Measurements from ENCODE around the gene TSPAN4. TPM values are rescaled to one million over a fixed set of nuclear protein-coding genes. Genes with fewer than 3 reads are reported as not detected.

The TSPAN4 gene
- total RNA-seq, 1 donor, result 15.5 TPM

DNA sequence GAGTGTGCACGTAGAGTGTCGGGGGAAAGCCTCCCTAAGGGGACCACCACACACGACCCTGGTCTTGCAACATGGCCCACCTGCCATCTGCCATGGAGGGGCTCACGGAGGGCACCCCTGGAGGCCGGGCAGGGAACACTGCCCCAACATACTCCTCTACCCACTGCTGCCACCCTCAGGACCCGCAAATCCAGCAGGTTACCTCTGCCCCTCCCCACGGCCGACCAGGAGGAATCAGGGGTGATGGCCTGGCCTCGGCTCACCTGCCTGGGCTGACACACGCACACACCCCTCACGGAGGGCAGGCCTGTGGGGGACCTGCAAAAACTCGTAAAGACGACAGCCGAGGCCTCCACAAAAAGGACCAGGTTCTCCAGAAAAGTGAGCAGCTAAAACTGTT lies 37.8 kb downstream of the TSPAN4 start:
- Histone ChIP-seq H3K27me3 (ENCODE audit: insufficient read depth, low read length) (no peaks in the 10 kb centered on the region), H3K9me3 (ENCODE audit: low read depth, low read length) (no peaks in the 10 kb centered on the region), H3K4me3 (ENCODE audit: low read length) (no peak overlapping the region), H3K4me1 (ENCODE audit: insufficient read depth, low read length) (no peaks in the 10 kb centered on the region)

DNA sequence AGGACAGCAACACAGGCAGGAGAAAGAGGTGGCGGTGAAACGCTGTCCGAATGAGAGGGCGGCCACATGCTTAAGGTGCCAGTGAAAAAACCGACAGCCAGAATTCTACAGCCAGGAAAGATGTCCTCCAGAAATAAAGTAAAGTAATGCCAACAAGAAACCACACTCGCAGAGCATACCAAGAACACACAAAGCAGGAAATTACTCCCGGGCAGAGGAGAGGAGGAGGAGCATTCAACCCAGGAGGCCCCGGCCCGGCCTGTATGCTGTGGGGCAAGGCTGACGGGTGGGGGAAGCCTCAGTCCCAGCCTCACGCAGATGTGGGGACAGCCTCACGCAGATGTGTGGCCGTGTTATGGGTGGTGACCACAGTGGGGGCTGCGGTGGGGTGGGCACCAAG lies 39.9 kb downstream of the TSPAN4 start:
- H3K4me3 ChIP-seq (ENCODE audit: low read length), result no peak overlapping the region
- no peaks in the 10 kb centered on the region for H3K9me3 ChIP-seq (ENCODE audit: low read depth, low read length)
- no peaks in the 10 kb centered on the region for H3K27me3 ChIP-seq (ENCODE audit: insufficient read depth, low read length)
- H3K4me1 ChIP-seq (ENCODE audit: insufficient read depth, low read length), result no peaks in the 10 kb centered on the region

DNA sequence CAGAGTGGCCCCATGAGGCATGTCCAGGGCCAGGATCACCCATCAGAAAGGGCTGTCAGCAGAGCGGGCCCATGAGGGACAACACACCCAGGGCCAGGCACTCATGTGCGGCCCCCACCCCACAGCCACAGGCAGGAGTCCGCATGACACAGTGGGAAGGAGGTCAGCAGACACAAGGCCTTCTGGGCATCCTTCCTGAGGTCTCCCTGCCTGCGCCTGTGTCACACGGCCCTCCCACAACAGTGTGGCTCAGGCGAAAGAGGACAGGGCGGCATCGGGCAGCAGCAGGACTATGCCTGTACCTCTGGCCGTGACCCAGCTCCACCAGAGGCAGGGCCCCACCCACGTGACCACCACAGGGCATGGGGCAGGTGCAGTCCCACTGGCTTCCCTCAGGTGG lies 40.9 kb downstream of the TSPAN4 start:
- H3K4me3 ChIP-seq (ENCODE audit: low read length), result no peak overlapping the region
- no peaks in the 10 kb centered on the region for H3K27me3 ChIP-seq (ENCODE audit: insufficient read depth, low read length)
- H3K9me3 ChIP-seq (ENCODE audit: low read depth, low read length), result no peaks in the 10 kb centered on the region
- H3K4me1 ChIP-seq (ENCODE audit: insufficient read depth, low read length), result no peaks in the 10 kb centered on the region

DNA sequence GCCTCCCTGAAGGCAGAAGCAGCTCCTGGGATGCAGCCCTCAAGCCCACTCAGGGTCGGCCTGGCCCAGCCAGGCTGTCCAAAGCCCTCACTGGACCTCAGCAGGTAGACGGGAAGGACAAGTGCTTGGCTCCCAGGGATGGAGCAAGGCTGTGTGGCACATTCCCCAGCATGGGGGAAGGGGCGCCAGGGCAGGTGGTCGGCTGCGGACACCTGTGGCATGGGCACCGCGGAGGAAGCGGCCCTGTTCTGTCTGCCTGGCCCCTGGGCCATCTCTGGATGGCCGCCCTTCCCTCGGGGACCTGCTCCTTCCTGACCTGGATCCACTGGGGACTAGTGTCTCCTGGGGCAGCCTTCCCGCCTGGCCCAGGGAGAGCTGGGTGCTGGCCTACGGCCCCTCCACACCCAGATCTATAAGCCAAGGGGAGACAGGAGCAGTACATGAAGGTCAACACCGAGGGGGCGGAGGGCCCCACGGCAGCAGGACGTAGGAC lies 42.0 kb downstream of the TSPAN4 start:
- Histone ChIP-seq H3K4me3 (ENCODE audit: low read length) (no peak overlapping the region), H3K27me3 (ENCODE audit: insufficient read depth, low read length) (no peaks in the 10 kb centered on the region)

DNA sequence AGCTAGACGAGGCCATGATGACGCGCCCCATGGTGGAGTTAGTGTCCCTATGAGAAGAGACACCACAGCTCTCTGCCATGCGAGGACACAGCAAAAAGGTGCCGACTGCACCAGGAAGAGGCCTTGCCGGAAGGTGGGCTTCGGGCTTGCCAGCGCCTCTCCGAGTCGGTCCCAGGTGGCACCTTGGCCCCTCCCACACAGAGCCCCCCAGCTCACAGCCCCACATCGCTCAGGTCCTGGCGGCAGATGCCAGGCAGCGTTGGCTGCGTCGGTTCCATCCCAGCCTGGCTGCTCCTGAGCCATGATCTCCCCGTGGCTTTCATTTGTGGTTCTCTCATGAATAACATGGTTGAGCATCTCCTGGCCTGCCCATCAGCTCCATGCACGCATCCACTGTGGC lies 43.9 kb downstream of the TSPAN4 start:
- Histone ChIP-seq H3K9me3 (ENCODE audit: low read depth, low read length) (no peaks in the 10 kb centered on the region), H3K27me3 (ENCODE audit: insufficient read depth, low read length) (no peaks in the 10 kb centered on the region), H3K4me3 (ENCODE audit: low read length) (no peak overlapping the region), H3K4me1 (ENCODE audit: insufficient read depth, low read length) (no peaks in the 10 kb centered on the region)

More for the DNA sequence above, 42.0 kb downstream of the TSPAN4 start:
- H3K9me3 ChIP-seq (ENCODE audit: low read depth, low read length), result no peaks in the 10 kb centered on the region
- no peaks in the 10 kb centered on the region for H3K4me1 ChIP-seq (ENCODE audit: insufficient read depth, low read length)

DNA sequence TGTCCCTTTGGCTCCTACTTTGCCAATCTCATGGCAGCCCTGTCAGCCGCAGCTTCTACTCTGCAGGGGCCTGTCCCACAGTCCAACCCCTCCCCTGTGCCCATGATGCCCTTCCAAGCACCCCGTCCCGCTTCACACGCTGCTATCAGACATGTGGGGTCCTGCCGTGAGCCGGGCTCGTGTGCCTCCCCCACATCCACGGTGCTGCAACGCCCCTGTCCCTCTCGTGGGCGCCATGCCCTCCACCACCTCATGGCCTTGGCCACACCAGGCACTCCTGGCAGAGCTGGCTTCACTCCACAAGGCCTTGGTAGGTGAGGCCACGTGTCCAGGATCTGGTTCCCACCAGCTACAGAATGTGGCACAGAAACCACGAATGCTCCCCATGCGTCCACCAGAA lies 44.9 kb downstream of the TSPAN4 start:
- no peaks in the 10 kb centered on the region for H3K27me3 ChIP-seq (ENCODE audit: insufficient read depth, low read length)
- H3K9me3 ChIP-seq (ENCODE audit: low read depth, low read length), result no peaks in the 10 kb centered on the region
- H3K4me3 ChIP-seq (ENCODE audit: low read length), result no peak overlapping the region
- no peaks in the 10 kb centered on the region for H3K4me1 ChIP-seq (ENCODE audit: insufficient read depth, low read length)

DNA sequence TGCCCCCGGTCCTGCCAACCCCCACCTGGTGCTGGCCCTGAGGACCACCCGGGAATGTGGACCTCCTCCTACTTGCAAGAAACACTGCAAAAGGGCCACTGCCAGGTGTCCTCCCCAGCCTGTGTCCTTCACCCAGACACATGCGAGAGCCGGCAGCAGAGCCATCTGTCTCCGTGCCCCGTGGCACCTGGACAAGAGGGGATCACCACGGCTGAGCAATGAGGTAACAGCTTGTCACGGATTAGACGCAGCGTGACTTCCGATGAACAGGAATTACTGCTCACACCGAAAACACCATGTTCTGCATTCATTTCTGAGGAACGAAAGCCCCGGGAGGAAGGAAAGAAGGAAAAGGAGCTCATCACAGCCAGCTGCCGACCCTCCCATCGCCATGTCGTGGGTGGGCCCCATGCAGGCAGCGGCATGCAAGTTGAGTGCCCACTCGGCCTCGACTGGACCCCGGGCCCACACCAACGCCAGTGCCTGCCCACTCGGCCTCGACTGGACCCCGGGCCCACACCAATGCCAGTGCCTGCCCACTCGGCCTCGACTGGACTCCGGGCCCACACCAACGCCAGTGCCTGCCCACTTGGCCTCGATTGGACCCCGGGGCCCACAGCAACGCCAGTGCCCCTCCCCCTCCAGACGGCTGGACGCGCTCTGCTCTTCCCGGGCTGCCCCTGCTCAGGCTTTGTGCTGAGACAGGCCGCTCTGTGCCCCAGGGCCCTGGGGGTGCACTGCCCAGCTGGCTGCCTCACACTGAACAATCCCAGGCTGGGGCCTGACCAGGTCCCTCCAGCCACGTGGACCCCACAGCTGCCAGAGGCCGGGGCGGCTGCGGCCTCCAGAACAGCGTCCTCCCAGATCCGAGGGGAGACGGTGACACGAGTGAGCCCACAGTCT lies 45.9 kb downstream of the TSPAN4 start:
- no peaks in the 10 kb centered on the region for H3K27me3 ChIP-seq (ENCODE audit: insufficient read depth, low read length)
- no peak overlapping the region for H3K4me3 ChIP-seq (ENCODE audit: low read length)
- H3K4me1 ChIP-seq (ENCODE audit: insufficient read depth, low read length), result no peaks in the 10 kb centered on the region
- H3K9me3 ChIP-seq (ENCODE audit: low read depth, low read length), result no peaks in the 10 kb centered on the region

DNA sequence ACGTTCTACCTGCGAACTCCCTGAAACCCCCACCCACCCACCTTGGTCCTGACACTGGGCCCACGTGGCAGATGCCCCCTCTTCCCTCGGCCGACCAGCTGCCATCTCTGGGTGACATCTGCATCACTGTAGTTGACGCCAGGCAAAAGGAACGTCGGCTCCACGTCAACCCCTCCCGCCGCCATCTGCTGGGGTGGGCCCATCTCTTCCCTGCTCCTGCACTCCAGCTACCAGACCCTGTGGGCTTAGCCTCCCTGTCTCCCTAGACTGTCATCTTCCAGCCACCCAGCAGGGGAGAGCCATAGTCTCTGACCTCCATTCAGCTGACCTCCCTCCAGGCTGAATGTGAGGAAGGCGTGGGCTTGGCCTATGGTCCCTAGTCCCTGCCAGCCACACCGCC lies 46.6 kb downstream of the TSPAN4 start:
- Histone ChIP-seq H3K9me3 (ENCODE audit: low read depth, low read length) (no peaks in the 10 kb centered on the region), H3K4me1 (ENCODE audit: insufficient read depth, low read length) (no peaks in the 10 kb centered on the region), H3K27me3 (ENCODE audit: insufficient read depth, low read length) (no peaks in the 10 kb centered on the region), H3K4me3 (ENCODE audit: low read length) (no peak overlapping the region)

DNA sequence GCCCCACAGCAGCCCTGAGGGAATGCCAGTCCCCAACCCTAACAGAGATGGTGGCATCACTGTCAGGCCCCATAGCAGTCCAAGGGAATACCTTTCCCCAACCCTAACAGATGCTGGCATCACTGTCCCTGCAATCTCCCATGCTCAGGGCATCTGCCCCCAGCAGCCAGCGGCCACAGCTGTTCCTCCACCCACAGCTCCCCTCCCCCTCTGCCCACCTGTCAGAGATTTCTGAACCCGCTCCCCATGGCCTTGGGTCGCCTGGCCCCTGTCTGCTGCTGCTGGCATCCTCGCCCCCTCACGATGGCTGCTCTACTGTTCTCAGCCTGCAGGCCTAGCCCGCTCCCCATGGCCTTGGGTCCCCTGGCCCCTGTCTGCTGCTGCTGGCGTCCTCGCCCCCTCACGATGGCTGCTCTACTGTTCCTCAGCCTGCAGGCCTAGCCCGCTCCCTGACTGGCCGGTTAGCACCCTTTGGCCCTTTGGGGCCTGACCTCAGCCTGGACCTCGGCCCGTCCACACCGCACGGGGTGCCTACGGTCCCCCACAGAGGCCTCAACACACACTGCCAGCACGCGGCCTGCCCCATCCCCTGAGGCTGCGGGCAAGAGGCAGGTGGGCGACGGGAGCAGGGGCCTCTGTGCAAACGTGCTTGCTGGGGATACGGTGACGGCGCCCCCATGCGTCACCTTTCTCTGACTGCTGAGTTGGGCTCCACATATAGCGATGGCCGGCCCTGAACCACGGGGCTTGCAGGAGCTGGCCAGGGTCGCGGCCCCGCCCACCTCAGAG lies 47.2 kb downstream of the TSPAN4 start:
- H3K9me3 ChIP-seq (ENCODE audit: low read depth, low read length), result no peaks in the 10 kb centered on the region
- H3K4me1 ChIP-seq (ENCODE audit: insufficient read depth, low read length), result no peaks in the 10 kb centered on the region
- H3K4me3 ChIP-seq (ENCODE audit: low read length), result no peak overlapping the region
- H3K27me3 ChIP-seq (ENCODE audit: insufficient read depth, low read length), result no peaks in the 10 kb centered on the region

DNA sequence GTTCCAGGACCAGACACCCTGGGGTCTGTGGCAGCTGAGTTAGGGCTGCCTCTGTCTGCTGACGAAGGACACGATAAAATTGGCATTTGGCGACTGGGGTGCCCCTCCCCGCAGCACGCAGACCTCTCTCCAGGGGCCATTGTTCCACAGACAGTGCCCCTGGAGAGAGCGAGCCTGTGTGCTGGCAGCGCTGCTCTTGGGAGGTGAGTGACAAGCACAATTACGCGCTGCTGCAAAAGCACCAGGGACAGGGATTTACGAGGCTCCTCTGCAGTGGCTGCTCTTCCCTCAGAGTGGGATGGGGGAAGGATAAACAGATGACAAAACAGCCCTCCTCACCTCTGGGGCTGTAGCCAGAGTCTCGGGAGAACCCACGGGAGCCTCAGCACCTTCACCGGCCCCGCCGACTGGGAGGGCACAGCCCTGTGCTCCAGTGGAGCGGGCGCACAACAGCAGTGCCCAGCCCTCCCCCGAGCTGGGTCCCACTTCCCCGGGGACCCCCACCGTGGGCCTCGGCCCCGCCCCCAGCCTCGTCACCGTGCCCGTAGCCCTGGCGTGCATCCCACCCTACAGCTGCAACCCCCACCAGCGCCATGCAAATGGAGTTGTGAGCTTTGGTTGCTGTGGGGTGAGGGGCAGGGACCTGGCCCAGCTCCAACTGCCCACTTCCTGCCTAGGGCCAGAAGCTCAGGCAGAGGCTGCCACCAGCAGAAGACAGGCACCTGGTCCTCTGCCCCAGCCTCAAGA lies 48.3 kb downstream of the TSPAN4 start:
- H3K4me1 ChIP-seq (ENCODE audit: insufficient read depth, low read length), result no peaks in the 10 kb centered on the region
- H3K9me3 ChIP-seq (ENCODE audit: low read depth, low read length), result no peaks in the 10 kb centered on the region
- H3K27me3 ChIP-seq (ENCODE audit: insufficient read depth, low read length), result no peaks in the 10 kb centered on the region
- no peak overlapping the region for H3K4me3 ChIP-seq (ENCODE audit: low read length)

DNA sequence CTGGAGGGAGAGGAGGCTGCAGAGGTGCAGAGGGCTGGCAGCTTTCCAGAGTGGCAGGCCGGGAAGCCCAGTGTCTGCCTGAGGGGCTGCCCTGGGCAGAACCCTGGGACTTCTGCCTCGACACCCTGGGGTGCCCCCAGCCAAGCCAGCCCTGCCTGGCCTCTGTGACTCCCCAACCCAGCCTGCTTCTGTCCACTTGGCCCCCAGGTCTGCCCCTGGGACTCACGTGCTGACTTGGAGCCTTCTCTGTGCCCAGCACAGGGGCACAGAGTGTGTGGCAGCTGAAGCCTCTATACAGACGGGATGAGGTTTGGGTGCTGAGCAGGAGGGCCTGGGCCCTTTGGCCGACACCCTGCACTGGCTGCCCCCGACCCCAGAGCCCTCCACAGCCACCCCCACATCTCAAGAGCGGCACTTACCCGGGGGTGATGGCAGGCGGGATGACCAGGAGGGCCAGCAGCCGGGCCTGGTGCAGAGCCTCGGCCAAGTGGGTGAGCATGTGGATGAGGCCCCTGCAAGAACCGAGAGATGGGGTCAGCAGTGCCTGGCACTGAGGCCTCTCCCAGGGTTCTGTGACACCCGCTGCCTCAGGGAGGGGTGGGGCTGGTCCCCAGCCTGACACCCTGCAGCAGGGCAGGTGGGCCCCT lies 50.5 kb downstream of the TSPAN4 start:
- Histone ChIP-seq H3K4me3 (ENCODE audit: low read length) (no peak overlapping the region), H3K27me3 (ENCODE audit: insufficient read depth, low read length) (no peaks in the 10 kb centered on the region), H3K4me1 (ENCODE audit: insufficient read depth, low read length) (no peaks in the 10 kb centered on the region), H3K9me3 (ENCODE audit: low read depth, low read length) (no peaks in the 10 kb centered on the region)

DNA sequence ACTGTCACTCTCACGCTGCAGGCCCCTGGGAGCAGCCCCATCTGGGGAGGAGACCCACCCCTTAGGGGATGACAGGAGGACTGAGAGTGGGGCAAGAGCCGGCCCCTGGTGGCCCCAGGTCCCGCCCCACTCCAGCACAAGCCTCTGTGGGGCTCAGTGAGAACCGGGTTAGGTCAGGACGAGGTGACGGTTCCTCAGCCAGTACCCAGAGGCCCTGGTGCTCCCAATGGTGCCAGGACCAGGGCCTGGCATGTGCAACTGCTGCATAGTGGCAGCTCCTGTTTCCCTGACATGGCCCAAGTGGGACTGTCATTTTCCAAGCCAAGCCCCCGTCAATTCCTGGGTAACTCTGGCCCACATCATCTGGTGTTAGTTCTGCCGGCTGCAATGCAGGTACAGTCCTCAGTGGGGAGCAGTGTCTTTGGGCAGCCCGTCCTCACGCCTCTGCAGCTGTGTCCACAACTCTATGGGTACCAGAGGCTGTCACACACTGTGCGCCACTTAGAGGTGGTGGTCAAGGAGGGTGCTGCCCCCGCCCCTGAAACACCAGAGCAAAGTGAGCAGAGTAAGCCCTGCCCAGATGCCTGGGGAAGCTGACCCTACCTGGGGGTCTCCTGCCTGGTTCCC lies 52.0 kb downstream of the TSPAN4 start:
- Histone ChIP-seq H3K4me3 (ENCODE audit: low read length) (no peak overlapping the region), H3K9me3 (ENCODE audit: low read depth, low read length) (no peaks in the 10 kb centered on the region), H3K27me3 (ENCODE audit: insufficient read depth, low read length) (no peaks in the 10 kb centered on the region), H3K4me1 (ENCODE audit: insufficient read depth, low read length) (no peaks in the 10 kb centered on the region)

DNA sequence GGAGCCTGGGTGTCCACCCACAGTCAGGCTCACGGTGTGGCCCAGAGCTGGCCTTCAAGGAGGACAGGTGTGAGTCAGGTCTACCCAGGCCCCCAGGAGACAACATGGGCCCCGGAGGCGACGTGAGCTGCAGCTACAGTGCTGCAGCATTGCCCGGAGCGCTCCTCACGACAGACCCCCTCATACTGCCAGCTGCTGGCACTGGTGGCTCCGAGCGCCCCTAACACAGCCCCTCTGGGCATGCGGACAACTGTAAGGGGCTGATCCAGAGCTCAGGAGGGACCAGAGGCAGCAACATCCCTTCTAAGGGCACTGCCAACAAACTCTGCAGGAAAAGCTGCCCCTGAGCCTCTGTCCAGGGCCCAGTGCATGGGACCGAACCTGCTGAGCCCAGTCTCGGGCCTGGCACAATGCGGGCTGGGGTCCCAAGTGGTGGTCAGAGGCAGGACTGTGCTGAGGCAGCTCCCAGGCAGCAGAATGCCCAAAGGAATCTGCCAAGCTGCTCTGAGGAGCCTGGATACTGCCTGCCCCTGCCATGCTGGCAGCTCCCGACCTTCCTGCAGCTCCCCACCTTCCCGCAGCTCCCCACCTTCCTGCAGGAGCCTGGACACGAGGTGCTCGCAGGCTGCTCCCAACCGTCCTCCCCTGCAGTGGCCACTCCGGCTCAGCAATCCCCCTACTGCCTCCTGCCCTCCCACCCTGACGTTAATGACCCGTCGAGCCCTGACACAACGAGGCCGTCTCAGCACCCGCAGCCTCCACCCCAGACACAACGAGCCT lies 52.9 kb downstream of the TSPAN4 start:
- Histone ChIP-seq H3K27me3 (ENCODE audit: insufficient read depth, low read length) (no peaks in the 10 kb centered on the region), H3K9me3 (ENCODE audit: low read depth, low read length) (no peaks in the 10 kb centered on the region), H3K4me1 (ENCODE audit: insufficient read depth, low read length) (no peaks in the 10 kb centered on the region), H3K4me3 (ENCODE audit: low read length) (no peak overlapping the region)
